Measurements from ENCODE around the gene CNTN4.

GRCh38 chr3:2847062-2847841, 748.6 kb downstream of the CNTN4 start:
- no peak for TF ChIP-seq ESRRA (CRISPR knock-in tag; IDR thresholded peaks at IDR 0.05; ENCODE audit: borderline replicate concordance)
- no peak for TF ChIP-seq CTCF (IDR thresholded peaks at IDR 0.05)
- TF ChIP-seq ZBTB21 (CRISPR knock-in tag; IDR thresholded peaks at IDR 0.05; ENCODE audit: borderline replicate concordance) = no peak
- TF ChIP-seq CBFB (CRISPR knock-in tag; IDR thresholded peaks at IDR 0.05; ENCODE audit: low read depth) = no peak
- no peak for TF ChIP-seq ZNF423 (CRISPR knock-in tag; IDR thresholded peaks at IDR 0.05)
- no peak for TF ChIP-seq ZNF263 (CRISPR knock-in tag; IDR thresholded peaks at IDR 0.05; ENCODE audit: low read depth)
- TF ChIP-seq FOXJ3 (CRISPR knock-in tag; IDR thresholded peaks at IDR 0.05; ENCODE audit: borderline replicate concordance) = no peak
- TF ChIP-seq USF1 (CRISPR knock-in tag; IDR thresholded peaks at IDR 0.05) = no peak
- no peak for TF ChIP-seq FOXK1 (CRISPR knock-in tag; IDR thresholded peaks at IDR 0.05)
- no peak for TF ChIP-seq NR2C2 (CRISPR knock-in tag; IDR thresholded peaks at IDR 0.05)
- TF ChIP-seq NFYB (CRISPR knock-in tag; conservative IDR thresholded peaks at IDR 0.05; ENCODE audit: low read depth) = no peak
- TF ChIP-seq AFF4 (CRISPR knock-in tag; IDR thresholded peaks at IDR 0.05; ENCODE audit: borderline replicate concordance) = no peak
- TF ChIP-seq ATF2 (CRISPR knock-in tag; IDR thresholded peaks at IDR 0.05; ENCODE audit: borderline replicate concordance, low read depth) = no peak
